ENCODE measurements around the gene CNTNAP2.

CNTNAP2 gene

GRCh38 chr7:148135116-148135515, 2018.5 kb downstream of the CNTNAP2 start:
- Histone ChIP-seq H3K27me3 (ENCODE audit: insufficient read depth, low read depth) (no peaks in the 10 kb centered on the region), H3K36me3 (ENCODE audit: insufficient read depth) (no peaks in the 10 kb centered on the region), H3K9ac (no peak overlapping the region), H4K20me1 (ENCODE audit: insufficient read depth) (no peaks in the 10 kb centered on the region), H3K4me2 (no peak overlapping the region), H3K27ac (no peak overlapping the region), H3K79me2 (ENCODE audit: insufficient read depth, low read depth) (no peaks in the 10 kb centered on the region), H3K4me3 (IDR thresholded peaks at IDR 0.05; ENCODE audit: insufficient read depth, low read depth, low read length) (no peak overlapping the region), H2AFZ (ENCODE audit: low read depth) (no peak overlapping the region), H3K4me1 (ENCODE audit: low read depth, poor library complexity, severe bottlenecking) (no peaks in the 10 kb centered on the region)
- no peak for TF ChIP-seq CTCF (conservative IDR thresholded peaks at IDR 0.05; ENCODE audit: low read depth, low read length)

GRCh38 chr7:148135997-148136396, 2019.4 kb downstream of the CNTNAP2 start:
- no peaks in the 10 kb centered on the region for H3K36me3 ChIP-seq (ENCODE audit: insufficient read depth)
- no peaks in the 10 kb centered on the region for H4K20me1 ChIP-seq (ENCODE audit: insufficient read depth)
- no peak overlapping the region for H3K4me3 ChIP-seq (IDR thresholded peaks at IDR 0.05; ENCODE audit: insufficient read depth, low read depth, low read length)
- H3K9ac ChIP-seq: no peak overlapping the region
- no peak overlapping the region for H3K27ac ChIP-seq
- H3K4me1 ChIP-seq (ENCODE audit: low read depth, poor library complexity, severe bottlenecking): no peaks in the 10 kb centered on the region
- H2AFZ ChIP-seq (ENCODE audit: low read depth): no peak overlapping the region
- no peak for TF ChIP-seq CTCF (conservative IDR thresholded peaks at IDR 0.05; ENCODE audit: low read depth, low read length)
- H3K4me2 ChIP-seq: no peak overlapping the region
- no peaks in the 10 kb centered on the region for H3K79me2 ChIP-seq (ENCODE audit: insufficient read depth, low read depth)
- no peaks in the 10 kb centered on the region for H3K27me3 ChIP-seq (ENCODE audit: insufficient read depth, low read depth)

- H4K20me1 ChIP-seq (ENCODE audit: insufficient read depth): no peaks in the 10 kb centered on the region
Observed at GRCh38 chr7:148142660-148143248, 2026.2 kb downstream of the CNTNAP2 start.

GRCh38 chr7:148144827-148145226, 2028.2 kb downstream of the CNTNAP2 start:
- Histone ChIP-seq H3K4me1 (ENCODE audit: low read depth, poor library complexity, severe bottlenecking) (no peaks in the 10 kb centered on the region), H4K20me1 (ENCODE audit: insufficient read depth) (no peaks in the 10 kb centered on the region), H3K36me3 (ENCODE audit: insufficient read depth) (no peaks in the 10 kb centered on the region), H3K27ac (no peak overlapping the region), H3K9ac (no peak overlapping the region), H3K4me2 (no peak overlapping the region), H3K27me3 (ENCODE audit: insufficient read depth, low read depth) (no peaks in the 10 kb centered on the region), H2AFZ (ENCODE audit: low read depth) (no peak overlapping the region), H3K4me3 (IDR thresholded peaks at IDR 0.05; ENCODE audit: insufficient read depth, low read depth, low read length) (no peak overlapping the region), H3K79me2 (ENCODE audit: insufficient read depth, low read depth) (no peaks in the 10 kb centered on the region)
- no peak for TF ChIP-seq CTCF (conservative IDR thresholded peaks at IDR 0.05; ENCODE audit: low read depth, low read length)

More at GRCh38 chr7:148142660-148143248, 2026.2 kb downstream of the CNTNAP2 start:
- Histone ChIP-seq H3K9ac (no peak overlapping the region), H2AFZ (ENCODE audit: low read depth) (no peak overlapping the region), H3K79me2 (ENCODE audit: insufficient read depth, low read depth) (no peaks in the 10 kb centered on the region), H3K4me1 (ENCODE audit: low read depth, poor library complexity, severe bottlenecking) (no peaks in the 10 kb centered on the region), H3K4me2 (no peak overlapping the region), H3K27ac (no peak overlapping the region), H3K36me3 (ENCODE audit: insufficient read depth) (no peaks in the 10 kb centered on the region), H3K4me3 (IDR thresholded peaks at IDR 0.05; ENCODE audit: insufficient read depth, low read depth, low read length) (no peak overlapping the region), H3K27me3 (ENCODE audit: insufficient read depth, low read depth) (no peaks in the 10 kb centered on the region)
- peak; percentile 94 for TF ChIP-seq CTCF (conservative IDR thresholded peaks at IDR 0.05; ENCODE audit: low read depth, low read length)

Data from KMS-11 (cell line).